Activated T-cell treated with anti-CD3 and anti-CD28 coated beads, Interleukin-2, amount 50 U/mL, for 72 hours (primary cell): ENCODE results near the gene TNFAIP8. TPM values are rescaled to one million over a fixed set of nuclear protein-coding genes. Genes with fewer than 3 reads are reported as not detected.
"Not testable (repeated sequence)": the region's sequence is repeated elsewhere in the genome, so short reads cannot be mapped to it uniquely, and the experiment has no call there.

Experiments
- ATAC-seq, 2 donors: fragments of 150-1000 bp; cut with Tn5 transposase; replicated peaks in 1 of 2; 2 replicates each; pipeline ENCODE4 v1.10.0; 2021; ENCODE audit warnings: moderate library complexity in 2 of 2, mild to moderate bottlenecking in 1 of 2
- DNase-seq, 2 donors: peaks; one replicate each; pipeline ENCODE4 v3.0.0; 2021 to 2022; ENCODE audit warnings: mixed read lengths in 1 of 2
- H3K27ac Mint-ChIP-seq: one replicate; pipeline ENCODE4 v1.8.0; 2022; ENCODE audit warnings: mild to moderate bottlenecking, moderate library complexity, mixed read lengths
- H3K27me3 Mint-ChIP-seq: one replicate; pipeline ENCODE4 v1.8.0; 2022; ENCODE audit warnings: low read depth, mixed read lengths
- H3K36me3 Mint-ChIP-seq, 2 donors: one replicate each; pipeline ENCODE4 v1.8.0; 2022; ENCODE audit warnings: mixed read lengths in 2 of 2, mild to moderate bottlenecking in 1 of 2; ENCODE audit not compliant: insufficient read depth in 2 of 2
- H3K4me1 Mint-ChIP-seq: one replicate; pipeline ENCODE4 v1.8.0; 2022; ENCODE audit warnings: low read depth, mixed read lengths
- H3K4me3 Mint-ChIP-seq, 2 donors: one replicate each; pipeline ENCODE4 v1.8.0; 2022; ENCODE audit warnings: mild to moderate bottlenecking in 2 of 2, mixed read lengths in 2 of 2, moderate library complexity in 2 of 2
- H3K9me3 Mint-ChIP-seq, 2 donors: one replicate each; pipeline ENCODE4 v1.8.0; 2022; ENCODE audit warnings: mixed read lengths in 2 of 2
- total RNA-seq, 2 donors: library from RNA; stranded (reverse); gene quantifications; one replicate each; pipeline ENCODE4 v1.2.3, GENCODE V29; 2022

Gene TNFAIP8
- total RNA-seq, 2 donors from 2014 or later = 117 to 137 TPM

GRCh38 chr5:119437785-119438586 lies 82.2 kb downstream of the TNFAIP8 start:
- not testable (repeated sequence) for H3K27ac Mint-ChIP-seq, H3K4me1 Mint-ChIP-seq, H3K9me3 Mint-ChIP-seq, DNase-seq, H3K36me3 Mint-ChIP-seq, ATAC-seq
- Mint-ChIP-seq H3K4me3 (peak overlapping the region; percentile 1 to 13), H3K27me3 (peaks cover 15% of the 10 kb centered on the region)

DNA sequence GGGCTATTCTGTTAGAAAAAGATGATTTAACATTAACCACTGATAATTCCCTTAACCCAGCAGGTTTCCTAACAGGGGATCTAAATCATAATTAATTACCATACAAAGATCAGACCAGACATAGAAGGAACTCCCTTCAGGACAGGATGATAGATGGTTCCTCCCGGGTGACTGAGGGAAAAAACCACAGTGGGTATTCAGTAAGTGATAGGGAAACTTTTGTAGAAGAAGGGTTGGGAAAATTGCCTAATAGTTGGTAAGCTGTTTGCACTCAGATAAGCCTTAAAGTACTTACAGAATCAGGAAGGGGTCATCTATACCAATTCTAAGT lies 82.7 kb downstream of the TNFAIP8 start:
- H3K27me3 Mint-ChIP-seq = peaks cover 15% of the 10 kb centered on the region
- H3K27ac Mint-ChIP-seq, H3K9me3 Mint-ChIP-seq, DNase-seq, H3K4me1 Mint-ChIP-seq, ATAC-seq, H3K36me3 Mint-ChIP-seq: not testable (repeated sequence)
- H3K4me3 Mint-ChIP-seq = peak overlapping the region; percentile 58 to 66

DNA sequence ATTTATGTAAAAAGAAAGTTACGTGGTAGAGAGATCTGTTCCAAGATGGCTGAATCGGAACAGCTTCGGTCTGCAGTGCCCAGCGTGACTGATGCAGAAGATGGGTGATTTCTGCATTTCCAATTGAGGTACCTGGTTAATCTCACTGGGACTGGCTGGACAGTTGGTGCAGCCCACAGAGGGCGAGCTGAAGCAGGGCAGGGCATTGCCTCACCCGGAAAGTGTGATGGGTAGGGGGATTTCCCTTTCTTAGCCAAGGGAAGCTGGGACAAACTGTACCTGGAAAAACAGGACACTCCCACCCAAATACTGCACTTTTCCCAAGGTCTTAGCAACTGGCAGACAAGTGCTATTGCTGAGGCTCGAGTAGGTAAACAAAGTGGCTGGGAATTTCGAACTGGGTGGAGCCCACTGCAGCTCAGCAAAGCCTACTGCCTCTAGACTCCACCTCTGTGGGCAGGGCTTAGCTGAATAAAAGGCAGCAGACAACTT lies 83.4 kb downstream of the TNFAIP8 start:
- peak overlapping the region; percentile 58 to 66 for H3K4me3 Mint-ChIP-seq
- no peaks in the 10 kb centered on the region for H3K9me3 Mint-ChIP-seq
- H3K27me3 Mint-ChIP-seq = peaks cover 15% of the 10 kb centered on the region
- no peaks in the 10 kb centered on the region for H3K36me3 Mint-ChIP-seq
- DNase-seq (no peak), ATAC-seq (peak in 1 of 2 donors; percentile 22)
- no peak overlapping the region for H3K27ac Mint-ChIP-seq
- peaks cover 9% of the 10 kb centered on the region for H3K4me1 Mint-ChIP-seq

GRCh38 chr5:119439632-119440031 lies 83.8 kb downstream of the TNFAIP8 start:
- not testable (repeated sequence) for DNase-seq, H3K27ac Mint-ChIP-seq, H3K4me3 Mint-ChIP-seq, H3K9me3 Mint-ChIP-seq, H3K4me1 Mint-ChIP-seq, H3K36me3 Mint-ChIP-seq, ATAC-seq
- peaks cover 15% of the 10 kb centered on the region for H3K27me3 Mint-ChIP-seq

DNA sequence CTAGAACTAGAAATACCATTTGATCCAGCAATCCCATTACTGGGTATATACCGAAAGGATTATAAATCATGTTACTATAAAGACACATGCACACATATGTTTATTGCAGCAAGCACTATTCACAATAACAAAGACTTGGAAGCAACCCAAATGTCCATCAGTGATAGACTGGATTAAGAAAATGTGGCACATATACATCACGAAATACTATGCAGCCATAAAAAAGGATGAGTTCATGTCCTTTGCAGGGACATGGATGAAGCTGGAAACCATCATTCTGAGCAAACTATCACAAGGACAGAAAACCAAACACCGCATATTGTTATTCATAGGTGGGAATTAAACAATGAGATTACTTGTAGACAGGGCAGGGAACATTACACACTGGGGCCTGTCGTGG lies 88.8 kb downstream of the TNFAIP8 start:
- H3K27ac Mint-ChIP-seq = not testable (repeated sequence)

DNA sequence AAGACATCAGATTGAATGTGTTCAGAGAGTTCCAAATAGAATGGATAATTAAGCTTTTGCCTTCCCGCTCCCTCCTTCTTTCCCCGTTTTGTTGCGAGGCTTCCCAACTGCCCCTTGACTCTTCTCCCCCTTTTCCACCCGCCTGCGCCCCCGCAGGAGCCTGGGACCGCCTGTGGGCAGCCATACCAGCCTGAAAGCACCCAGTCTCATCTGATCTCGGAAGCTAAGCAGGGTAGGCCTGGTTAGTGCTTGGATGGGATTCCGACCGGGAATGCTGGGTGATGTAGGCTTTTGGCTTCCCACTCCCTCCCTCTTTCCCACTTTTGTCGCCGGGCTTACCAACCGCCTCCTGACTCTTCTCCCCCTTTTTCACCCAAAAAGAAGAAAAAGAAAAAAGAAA lies 89.7 kb downstream of the TNFAIP8 start:
- no peak overlapping the region for H3K4me3 Mint-ChIP-seq

More for the DNA sequence above, 88.8 kb downstream of the TNFAIP8 start:
- not testable (repeated sequence) for H3K9me3 Mint-ChIP-seq, H3K4me3 Mint-ChIP-seq, DNase-seq, H3K4me1 Mint-ChIP-seq, ATAC-seq, H3K36me3 Mint-ChIP-seq, H3K27me3 Mint-ChIP-seq

More for the DNA sequence above, 89.7 kb downstream of the TNFAIP8 start:
- Mint-ChIP-seq H3K4me1 (no peaks in the 10 kb centered on the region), H3K9me3 (no peaks in the 10 kb centered on the region), H3K36me3 (no peaks in the 10 kb centered on the region), H3K27ac (no peak overlapping the region), H3K27me3 (peaks cover 7% of the 10 kb centered on the region)
- no peak for ATAC-seq
- no peak for DNase-seq

Other genes starting within 250 kb of the TNFAIP8 start
- gene HSD17B4, start 96.5 kb downstream of the TNFAIP8 start, total RNA-seq = 10 to 100 TPM; 63.1 to 90.6 TPM